Activated T-helper 2 cell treated with anti-CD3 and anti-CD28 coated beads, Interferon-gamma antibody, Interleukin-2, Interleukin-4, amounts not matched to agents 10 μg/mL and 5 μg/mL and 100 μg/mL, durations not matched to agents 14 hours and 24 hours and 36 hours (primary cell): Measurements from ENCODE around the gene GRIK5. TPM values are rescaled to one million over a fixed set of nuclear protein-coding genes. Genes with fewer than 3 reads are reported as not detected.
A peak's percentile ranks its signal among the peaks of the same experiment; 100 is the strongest.

Experiments
- DNase-seq: peaks from one replicate; pipeline ENCODE4 v3.0.0; 2021; ENCODE audit warnings: low spot score
- H3K27ac Mint-ChIP-seq: one replicate; pipeline ENCODE4 v1.8.0; 2021; ENCODE audit warnings: mixed read lengths
- H3K27me3 Mint-ChIP-seq: one replicate; pipeline ENCODE4 v1.8.0; 2021; ENCODE audit warnings: low read depth, mixed read lengths
- H3K36me3 Mint-ChIP-seq: one replicate; pipeline ENCODE4 v1.8.0; 2021; ENCODE audit warnings: low read depth, mixed read lengths
- H3K4me1 Mint-ChIP-seq: one replicate; pipeline ENCODE4 v1.8.0; 2021; ENCODE audit warnings: low read depth, mixed read lengths
- H3K4me3 Mint-ChIP-seq: one replicate; pipeline ENCODE4 v1.8.0; 2021; ENCODE audit warnings: low read depth, mild to moderate bottlenecking, moderate library complexity, mixed read lengths
- H3K9me3 Mint-ChIP-seq: one replicate; pipeline ENCODE4 v1.8.0; 2021; ENCODE audit warnings: mixed read lengths
- intact Hi-C: fragments of 100-400 bp; cut with micrococcal nuclease; formaldehyde crosslinking; loops from one replicate; pipeline ENCODE4 v1.15.1; 2023
- total RNA-seq: library from RNA; stranded (reverse); gene quantifications from 2 replicates; pipeline ENCODE4 v1.2.3, GENCODE V29; 2022

GRIK5 gene
- 2.4 and 3.3 TPM in 2 replicates for total RNA-seq

GRCh38 chr19:42069619-42070351 is at the start of gene GRIK5:
Gene GRIK5, minus strand, starts transcription at chr19:42070206. Its CDS starts 4,436 bp downstream, at chr19:42065770.
- intact Hi-C loops: no loop called here

GRCh38 chr19:42117076-42117475 is 47.1 kb upstream of the GRIK5 start:
- no peak overlapping the region for H3K27ac Mint-ChIP-seq
- H3K4me3 Mint-ChIP-seq: no peak overlapping the region
- no peaks in the 10 kb centered on the region for H3K27me3 Mint-ChIP-seq
- peaks cover 39% of the 10 kb centered on the region for H3K4me1 Mint-ChIP-seq
- H3K9me3 Mint-ChIP-seq: no peaks in the 10 kb centered on the region
- intact Hi-C loops: no loop called here
- peaks cover 68% of the 10 kb centered on the region for H3K36me3 Mint-ChIP-seq
- no peak for DNase-seq

More at GRCh38 chr19:42069619-42070351, at the start of gene GRIK5:
- no peak for DNase-seq
- H3K4me3 Mint-ChIP-seq: no peak within 1 kb of the TSS
- H3K27ac Mint-ChIP-seq: no peak within 1 kb of the TSS
- peaks cover 7% of the 10 kb centered on the region for H3K27me3 Mint-ChIP-seq
- peaks cover 6% of the 10 kb centered on the region for H3K4me1 Mint-ChIP-seq
- no peaks in the 10 kb centered on the region for H3K36me3 Mint-ChIP-seq
- no peaks in the 10 kb centered on the region for H3K9me3 Mint-ChIP-seq

GRCh38 chr19:42116308-42117075 is 46.5 kb upstream of the GRIK5 start:
- peaks cover 38% of the 10 kb centered on the region for H3K4me1 Mint-ChIP-seq
- no peaks in the 10 kb centered on the region for H3K27me3 Mint-ChIP-seq
- H3K27ac Mint-ChIP-seq: no peak overlapping the region
- no peaks in the 10 kb centered on the region for H3K9me3 Mint-ChIP-seq
- intact Hi-C loops: no loop called here
- no peak overlapping the region for H3K4me3 Mint-ChIP-seq
- H3K36me3 Mint-ChIP-seq: peaks cover 65% of the 10 kb centered on the region
- no peak for DNase-seq

GRCh38 chr19:42115705-42116104 is 45.7 kb upstream of the GRIK5 start:
- intact Hi-C loops: no loop called here
- Mint-ChIP-seq H3K27ac (peak overlapping the region; percentile 19), H3K27me3 (no peaks in the 10 kb centered on the region)

GRCh38 chr19:42115219-42115618 is 45.2 kb upstream of the GRIK5 start:
- intact Hi-C loops: no loop called here
- no peak for DNase-seq
- no peak overlapping the region for H3K27ac Mint-ChIP-seq
- peaks cover 70% of the 10 kb centered on the region for H3K36me3 Mint-ChIP-seq
- peaks cover 29% of the 10 kb centered on the region for H3K4me1 Mint-ChIP-seq
- no peaks in the 10 kb centered on the region for H3K27me3 Mint-ChIP-seq
- no peak overlapping the region for H3K4me3 Mint-ChIP-seq
- no peaks in the 10 kb centered on the region for H3K9me3 Mint-ChIP-seq

More at GRCh38 chr19:42115705-42116104, 45.7 kb upstream of the GRIK5 start:
- Mint-ChIP-seq H3K9me3 (no peaks in the 10 kb centered on the region), H3K4me1 (peaks cover 33% of the 10 kb centered on the region), H3K36me3 (peaks cover 67% of the 10 kb centered on the region), H3K4me3 (no peak overlapping the region)
- DNase-seq: no peak

- Mint-ChIP-seq H3K36me3 (peaks cover 71% of the 10 kb centered on the region), H3K27me3 (no peaks in the 10 kb centered on the region), H3K4me3 (no peak overlapping the region), H3K9me3 (no peaks in the 10 kb centered on the region), H3K27ac (no peak overlapping the region), H3K4me1 (peaks cover 29% of the 10 kb centered on the region)
- no peak for DNase-seq
- intact Hi-C loops: no loop called here
These were observed 44.4 kb upstream of the GRIK5 start for GRCh38 chr19:42114412-42114811.

GRCh38 chr19:42113641-42114348 is 43.8 kb upstream of the GRIK5 start:
- H3K27ac Mint-ChIP-seq: peak overlapping the region; percentile 33
- DNase-seq: no peak
- H3K4me3 Mint-ChIP-seq: no peak overlapping the region
- H3K36me3 Mint-ChIP-seq: peaks cover 68% of the 10 kb centered on the region
- H3K27me3 Mint-ChIP-seq: no peaks in the 10 kb centered on the region
- H3K9me3 Mint-ChIP-seq: no peaks in the 10 kb centered on the region
- intact Hi-C loops: no loop called here
- peaks cover 27% of the 10 kb centered on the region for H3K4me1 Mint-ChIP-seq

GRCh38 chr19:42111811-42112210 is 41.8 kb upstream of the GRIK5 start:
- no peaks in the 10 kb centered on the region for H3K9me3 Mint-ChIP-seq

GRCh38 chr19:42111384-42111783 is 41.4 kb upstream of the GRIK5 start:
- Mint-ChIP-seq H3K9me3 (no peaks in the 10 kb centered on the region), H3K36me3 (peaks cover 57% of the 10 kb centered on the region), H3K4me1 (peaks cover 30% of the 10 kb centered on the region), H3K27me3 (no peaks in the 10 kb centered on the region), H3K4me3 (no peak overlapping the region), H3K27ac (no peak overlapping the region)
- intact Hi-C loops: no loop called here
- no peak for DNase-seq

More at GRCh38 chr19:42111811-42112210, 41.8 kb upstream of the GRIK5 start:
- Mint-ChIP-seq H3K4me1 (peaks cover 30% of the 10 kb centered on the region), H3K4me3 (no peak overlapping the region), H3K36me3 (peaks cover 59% of the 10 kb centered on the region), H3K27ac (no peak overlapping the region), H3K27me3 (no peaks in the 10 kb centered on the region)
- no peak for DNase-seq
- intact Hi-C loops: no loop called here

- no peak overlapping the region for H3K27ac Mint-ChIP-seq
- intact Hi-C loops: no loop called here
- no peak for DNase-seq
- peaks cover 32% of the 10 kb centered on the region for H3K4me1 Mint-ChIP-seq
- no peak overlapping the region for H3K4me3 Mint-ChIP-seq
- no peaks in the 10 kb centered on the region for H3K9me3 Mint-ChIP-seq
- peaks cover 56% of the 10 kb centered on the region for H3K36me3 Mint-ChIP-seq
- no peaks in the 10 kb centered on the region for H3K27me3 Mint-ChIP-seq
These were observed 40.7 kb upstream of the GRIK5 start for GRCh38 chr19:42110658-42111057.

- Mint-ChIP-seq H3K4me3 (no peak overlapping the region), H3K9me3 (no peaks in the 10 kb centered on the region), H3K36me3 (peaks cover 56% of the 10 kb centered on the region), H3K27ac (no peak overlapping the region), H3K27me3 (no peaks in the 10 kb centered on the region), H3K4me1 (peaks cover 36% of the 10 kb centered on the region)
- intact Hi-C loops: loop anchor here (2.0 to 10.0 kb wide), 2 partner anchors 135 to 315 kb away; partner anchors contain the start of gene LIPE
- DNase-seq: no peak
These were observed 39.9 kb upstream of the GRIK5 start for GRCh38 chr19:42109896-42110295.

GRCh38 chr19:42108527-42109389 is 38.8 kb upstream of the GRIK5 start:
- Mint-ChIP-seq H3K9me3 (no peaks in the 10 kb centered on the region), H3K4me3 (no peak overlapping the region)

More at GRCh38 chr19:42108527-42109389, 38.8 kb upstream of the GRIK5 start:
- no peaks in the 10 kb centered on the region for H3K27me3 Mint-ChIP-seq
- intact Hi-C loops: loop anchor here (1.0 to 10.0 kb wide), 7 partner anchors 15 to 316 kb away; partner anchors contain the start of genes LIPE and MEGF8
- DNase-seq: peak; percentile 82
- H3K27ac Mint-ChIP-seq: peak overlapping the region; percentile 8
- peaks cover 35% of the 10 kb centered on the region for H3K4me1 Mint-ChIP-seq
- peaks cover 57% of the 10 kb centered on the region for H3K36me3 Mint-ChIP-seq
